NCI-H2227 (cell line): ENCODE data around the gene CAP2.
"Not testable (repeated sequence)": the region's sequence is repeated elsewhere in the genome, so short reads cannot be mapped to it uniquely, and the experiment has no call there.

Experiments used
- DNase-seq: peaks from one replicate; lab custom pipeline; 2025; ENCODE audit not compliant: unreplicated experiment; lab: John Stamatoyannopoulos, UW

The CAP2 gene

GRCh38 chr6:17432356-17432755, 39.0 kb downstream of the CAP2 start:
- DNase-seq = no peak

- no peak for DNase-seq
Measured at GRCh38 chr6:17439243-17439993, 46.0 kb downstream of the CAP2 start.

DNA sequence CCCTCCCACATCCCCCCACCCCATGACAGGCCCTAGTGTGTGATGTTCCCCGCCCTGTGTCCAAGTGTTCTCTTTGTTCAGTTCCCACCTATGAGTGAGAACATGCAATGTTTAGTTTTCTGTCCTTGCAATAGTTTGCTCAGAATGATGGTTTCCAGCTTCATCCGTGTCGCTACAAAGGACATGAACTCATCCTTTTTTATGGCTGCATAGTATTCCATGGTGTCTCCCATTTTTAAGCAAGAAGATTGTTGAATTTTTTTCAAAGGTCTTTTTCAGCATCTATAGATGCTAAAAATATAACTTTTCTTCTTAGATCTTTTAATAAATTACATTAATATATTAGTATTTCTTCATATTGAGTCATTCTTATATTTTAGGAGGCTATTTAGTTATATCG, 47.4 kb downstream of the CAP2 start:
- not testable (repeated sequence) for DNase-seq

DNA sequence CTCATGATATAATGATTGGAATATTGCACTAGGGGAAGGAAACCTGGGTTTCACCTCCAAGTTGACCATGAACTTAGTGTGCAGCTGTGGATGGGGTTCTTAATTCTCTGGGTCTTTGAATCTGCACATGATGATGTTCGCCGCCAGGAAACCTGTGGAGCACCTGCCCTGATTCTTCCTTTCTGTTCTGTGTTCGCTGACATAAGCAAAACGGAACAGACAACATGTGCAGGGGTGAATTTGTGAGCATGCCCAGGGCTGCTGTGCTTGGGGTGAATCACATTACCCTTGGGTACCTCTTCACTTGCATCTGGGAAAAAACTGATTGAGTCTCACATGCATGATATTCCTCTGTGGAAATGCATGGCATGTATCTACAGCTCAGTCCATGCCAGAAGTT, 48.8 kb downstream of the CAP2 start:
- no peak for DNase-seq

DNA sequence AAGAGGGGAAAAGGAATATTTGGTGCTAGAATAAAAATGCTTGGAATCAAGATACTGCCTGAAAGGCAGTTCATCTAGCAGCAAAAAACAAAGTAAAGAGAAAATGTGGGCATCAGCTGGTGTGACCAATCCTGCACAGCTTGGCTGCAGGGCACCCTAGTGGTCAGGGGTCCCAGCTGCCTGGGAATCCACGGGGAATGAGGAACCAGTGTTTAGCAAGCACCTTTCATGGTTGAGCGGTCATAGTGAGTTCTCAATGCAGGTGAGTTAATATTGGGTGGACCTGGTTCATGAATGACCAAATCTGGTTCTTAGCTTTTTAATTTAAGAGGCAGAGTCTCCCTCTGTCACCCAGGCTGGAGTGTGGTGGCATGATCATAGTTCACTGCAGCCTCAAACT, 53.3 kb downstream of the CAP2 start:
- DNase-seq = no peak

GRCh38 chr6:17448165-17448564, 54.8 kb downstream of the CAP2 start:
- no peak for DNase-seq

DNA sequence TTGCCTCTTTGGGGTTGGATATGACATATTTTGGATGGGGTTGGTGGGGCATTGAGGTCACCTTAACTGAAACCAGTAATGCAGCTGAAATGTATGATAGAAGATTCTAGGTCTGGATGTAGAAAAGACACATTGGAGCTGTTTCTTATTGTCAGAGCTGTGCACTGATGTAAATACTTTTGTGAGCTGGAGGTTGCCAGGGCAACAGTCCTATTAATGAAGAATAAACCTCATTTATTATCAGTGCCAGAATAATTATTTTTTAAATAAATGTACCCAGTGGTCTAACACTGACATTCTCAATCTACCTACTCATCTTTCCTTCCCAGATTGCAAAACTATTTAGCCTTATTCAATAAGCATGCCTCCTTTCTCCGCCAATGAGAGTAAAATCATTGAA, 57.0 kb downstream of the CAP2 start:
- DNase-seq = no peak

GRCh38 chr6:17450832-17451231, 57.4 kb downstream of the CAP2 start:
- DNase-seq = no peak

- DNase-seq = no peak
Measured at GRCh38 chr6:17452096-17452495, 58.7 kb downstream of the CAP2 start.

- DNase-seq = no peak
Measured at GRCh38 chr6:17454316-17455005, 61.1 kb downstream of the CAP2 start.

DNA sequence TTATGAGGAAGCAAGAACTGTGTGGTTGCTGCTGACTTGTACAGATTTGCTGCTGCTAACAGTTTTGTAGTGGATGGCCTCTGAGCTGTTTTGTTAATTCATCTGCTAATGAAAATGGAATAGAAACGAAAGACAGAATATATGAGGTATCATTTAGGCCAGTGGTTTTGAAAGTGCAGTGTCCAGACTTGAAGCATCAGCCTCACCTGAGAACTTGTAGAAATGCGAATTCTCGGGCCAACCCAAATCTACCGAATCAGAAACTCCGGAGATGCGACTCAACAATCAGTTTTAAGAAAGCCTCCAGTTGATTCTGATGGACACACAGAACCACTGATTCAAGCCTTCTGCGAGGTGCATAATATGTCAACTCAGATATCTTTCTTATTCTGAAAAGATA, 62.5 kb downstream of the CAP2 start:
- DNase-seq = no peak

DNA sequence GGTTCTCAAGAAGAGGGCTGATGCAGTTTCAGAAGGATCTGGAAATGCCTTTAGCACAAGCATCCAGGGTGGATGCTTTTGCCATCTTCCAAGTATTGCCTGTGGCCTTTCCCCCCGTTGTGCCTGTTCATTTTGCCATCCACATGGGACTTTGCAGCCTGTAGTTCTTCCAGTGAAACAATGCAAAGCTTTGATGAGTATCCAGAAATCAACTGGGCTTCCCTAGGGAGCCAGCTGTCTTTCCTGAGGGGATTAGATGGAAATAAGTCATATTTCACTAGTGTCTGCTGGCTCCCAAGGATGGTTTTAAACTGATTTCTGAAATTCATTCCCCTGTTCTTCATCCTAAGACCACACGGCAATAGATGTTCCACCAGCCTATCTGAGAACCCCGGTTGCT, 63.3 kb downstream of the CAP2 start:
- no peak for DNase-seq

DNA sequence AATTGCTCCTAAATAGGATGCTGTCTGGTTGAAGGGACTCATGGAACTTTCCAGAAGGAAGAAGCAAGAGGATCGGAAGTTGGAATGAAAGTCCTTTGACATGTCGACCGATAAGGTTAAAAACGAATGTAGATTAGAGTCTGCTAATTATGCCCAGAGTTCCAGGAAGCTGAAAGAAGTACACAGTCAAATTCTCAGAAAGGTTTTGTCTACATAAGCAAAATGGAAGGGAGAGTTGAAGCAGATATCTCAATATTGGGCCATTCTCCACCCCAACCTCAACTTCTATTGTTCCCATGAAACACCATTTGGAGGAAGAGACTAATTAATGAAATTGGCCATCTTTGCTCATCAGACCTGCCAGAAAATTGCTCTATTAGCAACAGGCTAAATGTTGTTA, 64.0 kb downstream of the CAP2 start:
- no peak for DNase-seq

- no peak for DNase-seq
Measured at GRCh38 chr6:17457956-17458355, 64.6 kb downstream of the CAP2 start.

DNA sequence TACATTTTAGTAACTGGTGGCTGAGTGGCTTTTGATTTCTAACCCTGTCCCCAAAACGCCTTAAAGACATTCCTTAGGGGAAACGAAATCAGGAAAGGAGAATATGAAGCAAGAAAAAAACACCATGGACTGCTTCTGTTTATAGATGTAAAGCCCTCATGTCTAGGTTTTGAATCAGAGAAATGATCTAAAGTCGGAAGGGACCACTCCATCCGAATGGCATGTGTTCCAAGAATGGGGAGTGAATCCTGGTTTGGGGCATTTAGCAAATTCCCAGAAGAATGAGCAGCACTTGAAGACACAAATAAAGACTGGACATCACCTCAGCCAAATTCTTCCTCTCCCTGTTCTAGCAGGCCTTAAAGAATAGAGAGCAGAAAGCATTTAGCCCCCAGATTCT, 65.6 kb downstream of the CAP2 start:
- no peak for DNase-seq

DNA sequence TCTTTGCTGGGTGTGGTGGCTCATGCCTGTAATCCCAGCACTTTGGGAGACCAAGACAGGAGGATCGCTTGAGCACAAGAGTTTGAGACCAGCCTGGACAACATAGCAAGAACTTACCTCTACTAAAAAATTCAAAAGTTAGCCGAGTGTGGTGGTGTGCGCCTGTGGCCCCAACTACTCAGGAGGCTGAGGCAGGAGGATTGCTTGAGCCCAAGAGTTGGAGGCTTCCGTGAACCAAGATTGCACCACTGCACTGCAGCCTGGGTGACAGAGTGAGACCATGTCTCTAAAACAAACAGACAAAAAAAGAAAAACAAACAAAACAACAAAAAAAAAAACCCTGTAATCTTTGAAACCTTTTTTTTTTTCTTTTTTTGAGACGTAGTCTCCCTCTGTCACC, 67.5 kb downstream of the CAP2 start:
- DNase-seq = no peak

DNA sequence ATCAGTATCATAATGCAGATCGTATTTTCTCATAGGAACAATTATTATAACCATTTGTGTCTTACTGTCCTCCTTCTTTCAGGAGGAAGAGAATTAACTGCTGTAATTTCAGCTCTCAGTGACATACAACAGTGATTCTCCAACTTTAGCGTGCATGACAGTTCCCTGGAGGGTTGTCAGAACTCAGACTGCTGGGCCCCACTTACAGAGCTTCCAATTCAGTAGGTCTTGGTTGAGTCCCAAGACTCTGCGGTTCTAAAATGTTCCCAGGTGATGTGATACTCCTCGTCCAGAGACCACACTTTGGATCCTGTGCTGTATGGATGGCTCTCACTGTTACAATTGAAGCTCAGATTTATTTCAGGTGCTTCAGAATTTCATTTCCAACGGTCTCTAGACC, 72.8 kb downstream of the CAP2 start:
- no peak for DNase-seq

DNA sequence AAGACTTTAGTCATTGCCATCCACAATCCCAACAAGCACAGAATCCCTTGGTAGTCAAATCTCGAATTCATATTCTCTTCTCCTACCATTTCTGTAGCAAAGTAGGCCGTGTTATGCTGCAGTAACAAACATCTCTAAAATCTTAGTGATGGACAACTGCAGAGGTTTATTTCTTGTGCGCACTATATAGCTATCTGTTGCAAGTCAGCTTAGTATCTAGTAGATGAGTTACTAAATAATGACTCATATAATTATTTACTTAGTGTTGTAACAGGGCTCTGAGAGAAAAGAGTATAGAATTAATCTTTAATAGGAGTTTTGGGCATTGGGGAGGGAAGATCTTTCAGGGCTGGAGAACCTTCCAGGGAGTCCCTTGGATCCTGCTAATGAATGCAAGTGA, 73.3 kb downstream of the CAP2 start:
- DNase-seq = no peak

DNA sequence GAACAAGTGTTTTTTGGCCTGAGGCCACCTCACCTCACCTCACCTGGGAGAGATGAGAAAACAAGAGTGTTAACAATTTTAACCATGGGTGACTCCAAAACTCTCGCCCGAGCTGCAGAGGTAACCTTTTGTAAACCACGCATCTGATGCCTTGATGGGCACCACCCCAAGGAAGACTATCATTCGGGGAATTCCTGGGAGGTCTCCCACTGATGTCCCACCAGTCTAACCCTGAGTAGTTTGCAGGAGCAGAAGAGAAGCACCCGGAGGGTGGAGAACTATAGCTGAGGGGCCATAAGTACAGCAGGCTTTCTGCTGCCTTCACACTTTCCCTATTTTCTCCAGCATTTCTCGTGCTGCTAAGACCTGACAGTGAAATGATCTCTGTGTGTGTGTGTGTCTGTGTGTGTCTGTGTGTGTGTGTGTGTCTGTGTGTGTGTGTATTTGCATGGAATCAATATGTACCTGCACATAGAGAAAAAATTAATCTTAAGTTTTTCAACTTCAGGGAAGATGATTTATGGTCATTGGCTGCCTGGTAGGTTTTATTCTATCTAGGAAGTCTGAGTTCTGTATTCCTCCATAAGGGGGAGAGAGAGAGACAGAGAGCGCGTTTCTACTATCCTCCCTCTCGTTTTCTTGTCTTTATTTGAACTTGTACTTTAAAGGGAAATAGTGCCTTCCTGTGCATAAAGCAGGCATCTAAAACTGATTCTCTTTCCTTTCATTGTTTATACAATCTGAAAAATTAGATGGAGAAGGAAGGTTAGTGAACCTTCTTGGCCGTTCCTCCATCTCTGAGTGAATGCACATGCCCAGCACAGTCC, 75.8 kb downstream of the CAP2 start:
- no peak for DNase-seq

DNA sequence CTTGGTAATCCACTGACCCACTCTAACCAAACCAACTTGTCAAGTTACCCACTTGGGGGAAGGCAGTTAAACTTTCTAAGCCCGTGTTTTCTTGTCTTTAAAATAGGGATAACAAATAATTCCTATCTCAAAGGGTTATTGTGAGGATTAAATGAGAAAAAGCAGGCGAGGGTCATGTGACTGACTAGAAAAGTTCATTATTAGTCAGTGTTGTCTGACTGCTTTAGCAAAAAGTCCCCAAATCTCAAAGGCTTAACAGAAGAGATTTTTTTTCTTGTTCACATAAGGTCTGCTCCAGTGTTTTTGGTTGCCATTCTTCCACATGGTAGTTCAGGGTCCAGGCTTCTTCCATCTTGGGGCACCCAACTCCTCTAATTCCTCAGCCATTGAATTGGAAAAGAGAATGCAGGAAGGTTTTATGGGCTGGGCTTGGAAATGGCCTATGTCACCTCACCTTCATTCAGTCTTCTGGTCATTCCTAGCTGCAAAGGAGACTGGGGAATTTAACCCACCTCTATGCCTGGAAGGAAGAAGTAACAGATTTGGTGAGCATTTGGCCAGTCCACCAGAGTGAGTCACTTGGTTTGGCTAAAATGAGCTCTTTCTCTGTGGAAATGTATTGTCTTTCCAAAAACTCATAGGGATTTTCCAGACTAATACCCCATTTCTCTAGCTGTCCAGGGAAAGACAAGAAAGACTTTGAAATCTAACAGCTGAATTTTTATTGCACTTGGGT, 77.0 kb downstream of the CAP2 start:
- DNase-seq = no peak

GRCh38 chr6:17470938-17471327, 77.5 kb downstream of the CAP2 start:
- no peak for DNase-seq
